Measurements from ENCODE around the gene OR2A7. TPM values are rescaled to one million over a fixed set of nuclear protein-coding genes. Genes with fewer than 3 reads are reported as not detected.
"Not testable (repeated sequence)": the region's sequence is repeated elsewhere in the genome, so short reads cannot be mapped to it uniquely, and the experiment has no call there.

OR2A7 gene
- total RNA-seq, 3 donors from 2014 or later (not counting 1 experiment from before 2014, with no cell fraction given): 0.73 to 1.4 TPM; not detected in 1

GRCh38 chr7:144293794-144294499 lies 29.4 kb upstream of the OR2A7 start:
- DNase-seq; H3K9me3 Mint-ChIP-seq; intact Hi-C loops (cut with micrococcal nuclease); H3K27ac ChIP-seq (ENCODE audit: low read length); H3K4me1 Mint-ChIP-seq; H3K4me1 ChIP-seq (ENCODE audit: control insufficient read depth, insufficient read depth, low read length); H3K36me3 Mint-ChIP-seq; H3K9me3 ChIP-seq (ENCODE audit: control insufficient read depth, insufficient read depth, low read length); H3K27me3 Mint-ChIP-seq (ENCODE audit: low read depth in 2 of 2); H3K36me3 ChIP-seq (ENCODE audit: control insufficient read depth, insufficient read depth, low read length); H3K4me3 ChIP-seq (ENCODE audit: low read length); H3K27ac Mint-ChIP-seq; H3K27me3 ChIP-seq (ENCODE audit: control insufficient read depth, insufficient read depth, low read length); H3K4me3 Mint-ChIP-seq: not testable (repeated sequence)
- WGBS (ENCODE audit: insufficient coverage): no CpG with 5 or more reads among the region's 60 CpGs
- peak; percentile 68 to 72 (median 72) for ATAC-seq

- H3K4me3 Mint-ChIP-seq; H3K27me3 ChIP-seq (ENCODE audit: control insufficient read depth, insufficient read depth, low read length); H3K4me3 ChIP-seq (ENCODE audit: low read length); H3K27ac ChIP-seq (ENCODE audit: low read length); H3K36me3 ChIP-seq (ENCODE audit: control insufficient read depth, insufficient read depth, low read length); H3K4me1 Mint-ChIP-seq; intact Hi-C loops (cut with micrococcal nuclease); DNase-seq; H3K9me3 ChIP-seq (ENCODE audit: control insufficient read depth, insufficient read depth, low read length); H3K27me3 Mint-ChIP-seq (ENCODE audit: low read depth in 2 of 2); H3K36me3 Mint-ChIP-seq; H3K4me1 ChIP-seq (ENCODE audit: control insufficient read depth, insufficient read depth, low read length); H3K27ac Mint-ChIP-seq; H3K9me3 Mint-ChIP-seq: not testable (repeated sequence)
- ATAC-seq: peak; percentile 40 to 69 (median 57)
- WGBS (ENCODE audit: insufficient coverage): 92% methylated on average over 2 of the region's 14 CpGs
Measured at GRCh38 chr7:144292384-144293161, 28.0 kb upstream of the OR2A7 start.

- DNase-seq; intact Hi-C loops (cut with micrococcal nuclease); H3K27me3 Mint-ChIP-seq (ENCODE audit: low read depth in 2 of 2); ATAC-seq; H3K36me3 Mint-ChIP-seq; H3K27ac Mint-ChIP-seq; H3K4me3 Mint-ChIP-seq; H3K4me3 ChIP-seq (ENCODE audit: low read length); H3K27me3 ChIP-seq (ENCODE audit: control insufficient read depth, insufficient read depth, low read length); H3K4me1 ChIP-seq (ENCODE audit: control insufficient read depth, insufficient read depth, low read length); H3K9me3 ChIP-seq (ENCODE audit: control insufficient read depth, insufficient read depth, low read length); H3K27ac ChIP-seq (ENCODE audit: low read length); H3K9me3 Mint-ChIP-seq; H3K36me3 ChIP-seq (ENCODE audit: control insufficient read depth, insufficient read depth, low read length); H3K4me1 Mint-ChIP-seq: not testable (repeated sequence)
- 6% methylated on average over 2 of the region's 4 CpGs for WGBS (ENCODE audit: insufficient coverage)
Measured at GRCh38 chr7:144291607-144292006, 27.0 kb upstream of the OR2A7 start.

GRCh38 chr7:144287171-144287784 lies 22.7 kb upstream of the OR2A7 start:
- H3K36me3 Mint-ChIP-seq; H3K27ac ChIP-seq (ENCODE audit: low read length); H3K4me3 ChIP-seq (ENCODE audit: low read length); H3K9me3 Mint-ChIP-seq; H3K27me3 ChIP-seq (ENCODE audit: control insufficient read depth, insufficient read depth, low read length); H3K36me3 ChIP-seq (ENCODE audit: control insufficient read depth, insufficient read depth, low read length); DNase-seq; H3K4me1 ChIP-seq (ENCODE audit: control insufficient read depth, insufficient read depth, low read length); H3K4me3 Mint-ChIP-seq; H3K27me3 Mint-ChIP-seq (ENCODE audit: low read depth in 2 of 2); intact Hi-C loops (cut with micrococcal nuclease); H3K4me1 Mint-ChIP-seq; H3K9me3 ChIP-seq (ENCODE audit: control insufficient read depth, insufficient read depth, low read length); H3K27ac Mint-ChIP-seq: not testable (repeated sequence)
- peak in 1 of 3 donors; percentile 26 for ATAC-seq
- no CpG with 5 or more reads among the region's 3 CpGs for WGBS (ENCODE audit: insufficient coverage)

GRCh38 chr7:144283716-144284115 lies 19.1 kb upstream of the OR2A7 start:
- H3K4me1 Mint-ChIP-seq; DNase-seq; H3K27ac Mint-ChIP-seq; H3K27me3 ChIP-seq (ENCODE audit: control insufficient read depth, insufficient read depth, low read length); H3K9me3 ChIP-seq (ENCODE audit: control insufficient read depth, insufficient read depth, low read length); H3K4me3 Mint-ChIP-seq; H3K4me1 ChIP-seq (ENCODE audit: control insufficient read depth, insufficient read depth, low read length); H3K36me3 Mint-ChIP-seq; H3K36me3 ChIP-seq (ENCODE audit: control insufficient read depth, insufficient read depth, low read length); intact Hi-C loops (cut with micrococcal nuclease); H3K27ac ChIP-seq (ENCODE audit: low read length); ATAC-seq; H3K4me3 ChIP-seq (ENCODE audit: low read length); H3K27me3 Mint-ChIP-seq (ENCODE audit: low read depth in 2 of 2); H3K9me3 Mint-ChIP-seq: not testable (repeated sequence)
- WGBS (ENCODE audit: insufficient coverage): no CpG with 5 or more reads among the region's 6 CpGs

- H3K36me3 ChIP-seq (ENCODE audit: control insufficient read depth, insufficient read depth, low read length); H3K4me3 ChIP-seq (ENCODE audit: low read length); H3K27me3 Mint-ChIP-seq (ENCODE audit: low read depth in 2 of 2); H3K4me3 Mint-ChIP-seq; DNase-seq; H3K9me3 Mint-ChIP-seq; H3K27ac ChIP-seq (ENCODE audit: low read length); H3K4me1 ChIP-seq (ENCODE audit: control insufficient read depth, insufficient read depth, low read length); H3K27ac Mint-ChIP-seq; H3K4me1 Mint-ChIP-seq; H3K36me3 Mint-ChIP-seq; intact Hi-C loops (cut with micrococcal nuclease); H3K27me3 ChIP-seq (ENCODE audit: control insufficient read depth, insufficient read depth, low read length); H3K9me3 ChIP-seq (ENCODE audit: control insufficient read depth, insufficient read depth, low read length): not testable (repeated sequence)
- 100% methylated on average over 1 of the region's 4 CpGs for WGBS (ENCODE audit: insufficient coverage)
- peak in 1 of 3 donors; percentile 40 for ATAC-seq
Measured at GRCh38 chr7:144282490-144282889, 17.9 kb upstream of the OR2A7 start.

GRCh38 chr7:144281981-144282380 lies 17.4 kb upstream of the OR2A7 start:
- ATAC-seq; H3K4me3 Mint-ChIP-seq; H3K4me1 ChIP-seq (ENCODE audit: control insufficient read depth, insufficient read depth, low read length); H3K27ac Mint-ChIP-seq; H3K9me3 ChIP-seq (ENCODE audit: control insufficient read depth, insufficient read depth, low read length); H3K36me3 ChIP-seq (ENCODE audit: control insufficient read depth, insufficient read depth, low read length); H3K9me3 Mint-ChIP-seq; H3K27me3 ChIP-seq (ENCODE audit: control insufficient read depth, insufficient read depth, low read length); H3K27ac ChIP-seq (ENCODE audit: low read length); DNase-seq; H3K4me1 Mint-ChIP-seq; H3K27me3 Mint-ChIP-seq (ENCODE audit: low read depth in 2 of 2); intact Hi-C loops (cut with micrococcal nuclease); H3K36me3 Mint-ChIP-seq; H3K4me3 ChIP-seq (ENCODE audit: low read length): not testable (repeated sequence)
- no CpG with 5 or more reads among the region's 8 CpGs for WGBS (ENCODE audit: insufficient coverage)

All from natural killer cell (primary cell).